H1 (cell line): Measurements from ENCODE around the gene AVPR1B. TPM values are rescaled to one million over a fixed set of nuclear protein-coding genes. Genes with fewer than 3 reads are reported as not detected.

Experiments used
- ASH2L ChIP-seq: fragments of 200-600, 300-600 bp; sonication (generic); IDR thresholded peaks from one replicate; pipeline ENCODE4 v1.7.1; 2017; ENCODE audit warnings: low read length
- EP300 ChIP-seq, 2 experiments: IDR thresholded peaks; 1 replicate in 1 of 2; 2 replicates in 1 of 2; pipeline ENCODE4 v1.6.1; 2011 to 2012; ENCODE audit warnings: low read depth in 2 of 2, low read length in 2 of 2, mild to moderate bottlenecking in 2 of 2, borderline replicate concordance in 1 of 2, inconsistent platforms in 1 of 2, moderate library complexity in 1 of 2
- RAD21 ChIP-seq, 2 experiments: IDR thresholded peaks in 1 of 2; conservative IDR thresholded peaks in 1 of 2; 2 replicates each; pipeline ENCODE4 v1.6.1; 2011; ENCODE audit warnings: low read depth in 2 of 2, low read length in 2 of 2, improper control_type of control experiment in 1 of 2, inconsistent platforms in 1 of 2, mild to moderate bottlenecking in 1 of 2, moderate library complexity in 1 of 2
- SP4 ChIP-seq: IDR thresholded peaks from 2 replicates; pipeline ENCODE4 v1.6.1; 2012; ENCODE audit warnings: low read length, inconsistent platforms
- TBP ChIP-seq: IDR thresholded peaks from 2 replicates; pipeline ENCODE4 v1.6.1; 2011; ENCODE audit warnings: low read depth, low read length, improper control_type of control experiment
- polyA plus RNA-seq, 7 experiments: library from polyadenylated mRNA; depleted of rRNA in 3 of 7; stranded (reverse) in 5 of 7; unstranded in 2 of 7; fragments of >200 nt in 5 of 7; fragments of 200-250 nt in 2 of 7; gene quantifications; 1 replicate in 5 of 7; 2 replicates in 1 of 7; 4 replicates in 1 of 7; pipeline versions ENCODE4 v1.2.1 to v1.2.3, GENCODE V29; 2011 to 2013; ENCODE audit warnings: missing spikeins in 2 of 7, mixed read lengths in 2 of 7
- total RNA-seq: library from RNA; stranded (reverse); fragmentation: NEBNext Ultra II Directional; extraction: Animal tissue kit (Norgen Biotek cat#: 25700); gene quantifications from 2 replicates; pipeline ENCODE4 v1.2.1, GENCODE V29; 2021

AVPR1B gene
- total and polyA plus RNA-seq, 2 of the 8 experiments (the other 6 are each of a cell fraction or from before 2014, with no cell fraction given): 0.29 to 0.50 TPM

- TF ChIP-seq RAD21 (IDR thresholded peaks at IDR 0.05 in 1 of 2, conservative IDR thresholded peaks at IDR 0.05 in 1 of 2; ENCODE audit: low read depth in 2 of 2, low read length in 2 of 2): no peak
- no peak for TF ChIP-seq EP300 (IDR thresholded peaks at IDR 0.05; ENCODE audit: borderline replicate concordance in 1 of 2, low read depth in 2 of 2, low read length in 2 of 2)
- TF ChIP-seq TBP: no peak
- TF ChIP-seq ASH2L: no peak
- TF ChIP-seq SP4: no peak
Observed at GRCh38 chr1:206143537-206144172, 26.5 kb upstream of the AVPR1B start (continued).
